ENCODE measurements around the gene ZNF189.
"Not testable (repeated sequence)": the region's sequence is repeated elsewhere in the genome, so short reads cannot be mapped to it uniquely, and the experiment has no call there.

ZNF189 gene

GRCh38 chr9:101381118-101381517 lies 17.5 kb upstream of the ZNF189 start:
- no peaks in the 10 kb centered on the region for H3K79me2 ChIP-seq (ENCODE audit: insufficient read depth, low read length)
- no peak overlapping the region for H3K9ac ChIP-seq (ENCODE audit: low read depth, low read length)
- H3K9me3 ChIP-seq (ENCODE audit: insufficient read depth, low read length, severe bottlenecking): peaks cover 10% of the 10 kb centered on the region
- H3K4me2 ChIP-seq (ENCODE audit: insufficient read depth, low read length): no peak overlapping the region
- no peak for TF ChIP-seq EZH2 (IDR thresholded peaks at IDR 0.05; ENCODE audit: borderline replicate concordance, low read depth, low read length, severe bottlenecking)
- TF ChIP-seq CTCF (IDR thresholded peaks at IDR 0.05; ENCODE audit: borderline replicate concordance, extremely low read depth, low read length, poor library complexity, severe bottlenecking): no peak
- ATAC-seq (ENCODE audit: insufficient read depth, low read depth) (no peak), DNase-seq (no peak)
- no peak overlapping the region for H3K4me3 ChIP-seq (ENCODE audit: low read depth in 1 of 2, low read length in 2 of 2)
- no peaks in the 10 kb centered on the region for H3K36me3 ChIP-seq (ENCODE audit: insufficient read depth, low read length)
- no peaks in the 10 kb centered on the region for H3K4me1 ChIP-seq (ENCODE audit: insufficient read depth, low read length)
- no peaks in the 10 kb centered on the region for H4K20me1 ChIP-seq (ENCODE audit: insufficient read depth, low read length)
- no peak overlapping the region for H3K27ac ChIP-seq (ENCODE audit: low read length)
- H3K27me3 ChIP-seq (ENCODE audit: insufficient read depth, low read length, poor library complexity): no peaks in the 10 kb centered on the region
- H2AFZ ChIP-seq (ENCODE audit: low read depth, low read length): no peak overlapping the region

GRCh38 chr9:101381833-101382342 lies 16.8 kb upstream of the ZNF189 start:
- no peak overlapping the region for H3K4me2 ChIP-seq (ENCODE audit: insufficient read depth, low read length)
- H3K9me3 ChIP-seq (ENCODE audit: insufficient read depth, low read length, severe bottlenecking): peaks cover 10% of the 10 kb centered on the region
- TF ChIP-seq CTCF (IDR thresholded peaks at IDR 0.05; ENCODE audit: borderline replicate concordance, extremely low read depth, low read length, poor library complexity, severe bottlenecking) (no peak), EZH2 (IDR thresholded peaks at IDR 0.05; ENCODE audit: borderline replicate concordance, low read depth, low read length, severe bottlenecking) (no peak)
- H3K79me2 ChIP-seq (ENCODE audit: insufficient read depth, low read length): no peaks in the 10 kb centered on the region
- no peak overlapping the region for H3K4me3 ChIP-seq (ENCODE audit: low read depth in 1 of 2, low read length in 2 of 2)
- H3K4me1 ChIP-seq (ENCODE audit: insufficient read depth, low read length): no peaks in the 10 kb centered on the region
- H3K9ac ChIP-seq (ENCODE audit: low read depth, low read length): no peak overlapping the region
- no peaks in the 10 kb centered on the region for H3K27me3 ChIP-seq (ENCODE audit: insufficient read depth, low read length, poor library complexity)
- no peak for DNase-seq
- no peak overlapping the region for H2AFZ ChIP-seq (ENCODE audit: low read depth, low read length)
- no peaks in the 10 kb centered on the region for H3K36me3 ChIP-seq (ENCODE audit: insufficient read depth, low read length)
- no peaks in the 10 kb centered on the region for H4K20me1 ChIP-seq (ENCODE audit: insufficient read depth, low read length)
- H3K27ac ChIP-seq (ENCODE audit: low read length): no peak overlapping the region
- ATAC-seq (ENCODE audit: insufficient read depth, low read depth): no peak

- no peak overlapping the region for H2AFZ ChIP-seq (ENCODE audit: low read depth, low read length)
- H3K27ac ChIP-seq (ENCODE audit: low read length): no peak overlapping the region
- no peaks in the 10 kb centered on the region for H3K4me1 ChIP-seq (ENCODE audit: insufficient read depth, low read length)
- no peaks in the 10 kb centered on the region for H3K27me3 ChIP-seq (ENCODE audit: insufficient read depth, low read length, poor library complexity)
- H3K9me3 ChIP-seq (ENCODE audit: insufficient read depth, low read length, severe bottlenecking): peaks cover 10% of the 10 kb centered on the region
- DNase-seq (no peak), ATAC-seq (ENCODE audit: insufficient read depth, low read depth) (no peak)
- peaks cover 7% of the 10 kb centered on the region; the same call in 1 of the 2 replicates for H3K36me3 ChIP-seq (ENCODE audit: insufficient read depth, low read length)
- H3K4me2 ChIP-seq (ENCODE audit: insufficient read depth, low read length): no peak overlapping the region
- no peak overlapping the region for H3K4me3 ChIP-seq (ENCODE audit: low read depth in 1 of 2, low read length in 2 of 2)
- H3K9ac ChIP-seq (ENCODE audit: low read depth, low read length): no peak overlapping the region
- no peaks in the 10 kb centered on the region for H4K20me1 ChIP-seq (ENCODE audit: insufficient read depth, low read length)
- TF ChIP-seq CTCF (IDR thresholded peaks at IDR 0.05; ENCODE audit: borderline replicate concordance, extremely low read depth, low read length, poor library complexity, severe bottlenecking) (no peak), EZH2 (IDR thresholded peaks at IDR 0.05; ENCODE audit: borderline replicate concordance, low read depth, low read length, severe bottlenecking) (no peak)
- H3K79me2 ChIP-seq (ENCODE audit: insufficient read depth, low read length): no peaks in the 10 kb centered on the region
Observed at GRCh38 chr9:101383361-101383760, 15.3 kb upstream of the ZNF189 start.

GRCh38 chr9:101384873-101385536 lies 13.6 kb upstream of the ZNF189 start, which contains the start of gene BAAT:
Gene BAAT (minus strand): TSS chr9:101385006. CDS start chr9:101371404, 13,602 bp downstream.
- ATAC-seq (ENCODE audit: insufficient read depth, low read depth); H2AFZ ChIP-seq (ENCODE audit: low read depth, low read length); H3K27ac ChIP-seq (ENCODE audit: low read length); H3K9me3 ChIP-seq (ENCODE audit: insufficient read depth, low read length, severe bottlenecking); H4K20me1 ChIP-seq (ENCODE audit: insufficient read depth, low read length); H3K79me2 ChIP-seq (ENCODE audit: insufficient read depth, low read length); H3K9ac ChIP-seq (ENCODE audit: low read depth, low read length); H3K4me1 ChIP-seq (ENCODE audit: insufficient read depth, low read length); H3K4me3 ChIP-seq (ENCODE audit: low read depth in 1 of 2, low read length in 2 of 2); H3K4me2 ChIP-seq (ENCODE audit: insufficient read depth, low read length); H3K27me3 ChIP-seq (ENCODE audit: insufficient read depth, low read length, poor library complexity): not testable (repeated sequence)
- H3K36me3 ChIP-seq (ENCODE audit: insufficient read depth, low read length): peaks cover 23% of the 10 kb centered on the region; the same call in 1 of the 2 replicates
- DNase-seq: peak; percentile 20
